Caco-2 (cell line): ENCODE measurements around the gene CARS2. TPM values are rescaled to one million over a fixed set of nuclear protein-coding genes. Genes with fewer than 3 reads are reported as not detected.

Experiments
- BruUV-seq: library from RNA; stranded (reverse); fragments of 400-500 nt; replicated peaks from 2 replicates; lab custom pipeline; 2021; lab: Mats Ljungman, UMichigan
- CTCF ChIA-PET: fragments of 300-600 bp; sonication (Branson Sonifier 250); formaldehyde crosslinking; loops from one replicate; lab custom pipeline; 2022; ENCODE audit warnings: antibody characterized with exemption; lab: Charles Lee
- POLR2A ChIA-PET: fragments of 300-600 bp; sonication (Branson Sonifier 250); formaldehyde crosslinking; loops from one replicate; lab custom pipeline; 2022; ENCODE audit warnings: antibody characterized with exemption; lab: Charles Lee
- DNase-seq, 2 experiments: peaks; one replicate each; pipeline versions ENCODE4 v3.0.0 to v3.0.0-alpha.2; 2020 to 2022
- H3K27me3 ChIP-seq: replicated peaks from 2 replicates; pipeline ENCODE4 v1.6.0; 2011; ENCODE audit warnings: low read length; ENCODE audit not compliant: control insufficient read depth, insufficient read depth
- H3K36me3 ChIP-seq: 2 replicates; pipeline ENCODE4 v1.5.1; 2011; ENCODE audit warnings: low read length; ENCODE audit not compliant: control insufficient read depth, insufficient read depth
- H3K4me1 ChIP-seq: fragments of 250-450 bp; sonication (Bioruptor Pico); 2 replicates; pipeline ENCODE4 v1.5.1; 2020; ENCODE audit warnings: mild to moderate bottlenecking
- H3K4me3 ChIP-seq: 2 replicates; pipeline ENCODE4 v1.5.1; 2011; ENCODE audit warnings: low read depth, mild to moderate bottlenecking, control low read depth, low read length
- H3K9me3 ChIP-seq: fragments of 250-450 bp; sonication (Bioruptor Pico); 2 replicates; pipeline ENCODE4 v1.5.1; 2020; ENCODE audit warnings: mild to moderate bottlenecking, moderate library complexity
- H3K27ac Mint-ChIP-seq: one replicate; pipeline ENCODE4 v1.8.0; 2022; ENCODE audit warnings: mixed read lengths; ENCODE audit not compliant: unreplicated experiment
- H3K27me3 Mint-ChIP-seq: one replicate; pipeline ENCODE4 v1.8.0; 2022; ENCODE audit warnings: mixed read lengths; ENCODE audit not compliant: insufficient read depth, unreplicated experiment
- H3K36me3 Mint-ChIP-seq: one replicate; pipeline ENCODE4 v1.8.0; 2022; ENCODE audit warnings: mild to moderate bottlenecking, mixed read lengths; ENCODE audit not compliant: insufficient read depth, unreplicated experiment
- H3K4me1 Mint-ChIP-seq: one replicate; pipeline ENCODE4 v1.8.0; 2022; ENCODE audit warnings: low read depth, mixed read lengths; ENCODE audit not compliant: unreplicated experiment
- H3K4me3 Mint-ChIP-seq: one replicate; pipeline ENCODE4 v1.8.0; 2022; ENCODE audit warnings: mild to moderate bottlenecking, moderate library complexity, mixed read lengths; ENCODE audit not compliant: unreplicated experiment
- H3K9me3 Mint-ChIP-seq: one replicate; pipeline ENCODE4 v1.8.0; 2022; ENCODE audit warnings: mixed read lengths; ENCODE audit not compliant: unreplicated experiment
- intact Hi-C: fragments of 100-400 bp; cut with micrococcal nuclease; formaldehyde crosslinking; loops from one replicate; pipeline ENCODE4 v1.10.0; 2022; ENCODE audit not compliant: unreplicated experiment
- total RNA-seq: library from RNA; stranded (reverse); gene quantifications from 2 replicates; pipeline ENCODE4 v1.2.3, GENCODE V29; 2022
- TF ChIP-seq, protein P1 (sequence below), 2 experiments: fragments of 200-600 bp in 1 of 2; IDR thresholded peaks; 1 replicate in 1 of 2; 2 replicates in 1 of 2; pipeline versions ENCODE4 v1.5.1 to v1.8.0; 2011 to 2022; ENCODE audit warnings: antibody characterized with exemption in 1 of 2, control low read depth in 1 of 2, inconsistent platforms in 1 of 2, low read depth in 1 of 2, low read length in 1 of 2, mild to moderate bottlenecking in 1 of 2, moderate library complexity in 1 of 2; ENCODE audit not compliant: insufficient read depth in 1 of 2, severe bottlenecking in 1 of 2, unreplicated experiment in 1 of 2

Gene CARS2
- total RNA-seq, 1 experiment from 2014 or later, result 63.1 TPM

DNA sequence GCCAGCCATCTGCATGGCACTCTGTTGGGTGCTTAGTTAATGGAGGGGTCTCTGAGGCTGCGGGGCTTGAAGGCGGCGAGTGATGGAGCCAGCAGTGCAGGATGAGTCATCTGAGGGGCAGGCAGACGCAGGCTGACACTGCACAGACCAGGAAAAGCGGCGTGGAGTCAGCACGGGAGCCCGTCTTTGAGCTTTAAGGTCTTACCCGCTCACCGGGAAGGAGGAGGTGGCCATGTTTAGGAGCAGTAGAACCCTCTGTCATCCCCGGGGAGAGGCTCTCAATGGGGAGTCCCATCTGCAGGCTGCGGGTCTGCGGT is 77.5 kb downstream of the CARS2 start:
- Histone ChIP-seq H3K4me1 (no peaks in the 10 kb centered on the region), H3K36me3 (peaks cover 3% of the 10 kb centered on the region), H3K9me3 (no peaks in the 10 kb centered on the region), H3K27me3 (no peaks in the 10 kb centered on the region; the same call in 1 of the 2 replicates), H3K4me3 (no peak overlapping the region)
- CTCF ChIA-PET, result no interaction called here
- Mint-ChIP-seq H3K36me3 (peaks cover 54% of the 10 kb centered on the region), H3K27ac (no peak overlapping the region), H3K9me3 (no peaks in the 10 kb centered on the region), H3K4me1 (peaks cover 12% of the 10 kb centered on the region), H3K27me3 (no peaks in the 10 kb centered on the region), H3K4me3 (no peak overlapping the region)
- intact Hi-C loops, result no loop called here
- DNase-seq, result no peak
- no TSS peak for BruUV-seq
- POLR2A ChIA-PET, result no interaction called here
- TF ChIP-seq, protein P1, sequence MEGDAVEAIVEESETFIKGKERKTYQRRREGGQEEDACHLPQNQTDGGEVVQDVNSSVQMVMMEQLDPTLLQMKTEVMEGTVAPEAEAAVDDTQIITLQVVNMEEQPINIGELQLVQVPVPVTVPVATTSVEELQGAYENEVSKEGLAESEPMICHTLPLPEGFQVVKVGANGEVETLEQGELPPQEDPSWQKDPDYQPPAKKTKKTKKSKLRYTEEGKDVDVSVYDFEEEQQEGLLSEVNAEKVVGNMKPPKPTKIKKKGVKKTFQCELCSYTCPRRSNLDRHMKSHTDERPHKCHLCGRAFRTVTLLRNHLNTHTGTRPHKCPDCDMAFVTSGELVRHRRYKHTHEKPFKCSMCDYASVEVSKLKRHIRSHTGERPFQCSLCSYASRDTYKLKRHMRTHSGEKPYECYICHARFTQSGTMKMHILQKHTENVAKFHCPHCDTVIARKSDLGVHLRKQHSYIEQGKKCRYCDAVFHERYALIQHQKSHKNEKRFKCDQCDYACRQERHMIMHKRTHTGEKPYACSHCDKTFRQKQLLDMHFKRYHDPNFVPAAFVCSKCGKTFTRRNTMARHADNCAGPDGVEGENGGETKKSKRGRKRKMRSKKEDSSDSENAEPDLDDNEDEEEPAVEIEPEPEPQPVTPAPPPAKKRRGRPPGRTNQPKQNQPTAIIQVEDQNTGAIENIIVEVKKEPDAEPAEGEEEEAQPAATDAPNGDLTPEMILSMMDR (IDR thresholded peaks at IDR 0.05; ENCODE audit: insufficient read depth in 1 of 2, low read depth in 1 of 2, low read length in 1 of 2, severe bottlenecking in 1 of 2, unreplicated experiment in 1 of 2), result no peak

DNA sequence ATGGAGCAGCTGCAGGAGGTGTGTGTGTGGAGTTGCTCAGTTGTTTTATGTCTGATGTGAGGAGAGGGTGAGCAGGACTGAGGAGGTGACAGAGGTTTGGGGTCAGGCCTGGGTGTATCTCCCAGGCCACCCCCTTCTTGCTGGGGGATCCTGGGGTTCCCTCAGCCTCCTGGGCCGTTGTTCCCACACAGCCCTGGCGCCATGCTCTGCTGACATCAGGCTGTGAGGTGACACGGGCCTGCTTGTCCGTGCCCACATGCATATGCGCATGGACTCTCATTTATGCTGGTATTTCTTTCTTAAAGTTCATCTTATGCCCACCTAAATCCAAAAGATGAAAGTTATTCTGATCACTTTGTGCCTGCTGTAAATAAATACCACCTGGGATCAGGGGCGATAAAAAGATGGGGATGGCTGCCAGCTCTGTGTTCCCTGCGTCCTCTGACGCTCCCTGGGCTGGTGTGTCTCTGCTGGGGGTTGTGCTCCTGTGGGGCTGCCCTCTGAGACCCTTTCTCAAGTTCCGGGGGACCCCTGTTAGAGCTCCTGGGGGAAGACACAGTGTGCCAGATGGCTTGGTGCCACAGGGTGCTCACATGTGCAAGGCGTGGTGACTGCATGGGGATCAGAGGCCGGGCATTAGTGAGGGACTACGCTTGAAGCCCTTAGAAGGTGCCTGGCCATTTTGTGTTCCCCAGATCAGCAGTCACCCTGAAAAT is 78.0 kb downstream of the CARS2 start:
- intact Hi-C loops, result no loop called here
- H3K36me3 ChIP-seq, result peaks cover 4% of the 10 kb centered on the region

DNA sequence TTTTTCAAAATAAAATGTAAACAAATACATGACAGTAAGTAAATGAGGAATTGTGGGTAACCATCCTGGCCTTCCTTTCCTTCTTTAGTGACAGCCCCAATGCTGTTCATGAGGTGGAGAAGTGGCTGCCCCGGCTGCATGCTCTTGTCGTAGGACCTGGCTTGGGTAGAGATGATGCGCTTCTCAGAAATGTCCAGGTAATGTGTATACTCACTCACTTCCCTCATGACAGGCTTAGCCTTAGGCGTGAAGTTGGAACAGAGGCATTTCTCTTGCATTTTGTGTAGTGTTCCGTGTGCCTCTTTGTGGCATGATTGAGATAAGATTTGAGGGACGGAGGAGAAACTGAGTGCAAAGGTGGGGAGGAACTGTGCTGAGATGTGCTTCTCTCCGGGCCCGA is 78.6 kb downstream of the CARS2 start:
- Histone ChIP-seq H3K36me3 (peaks cover 7% of the 10 kb centered on the region), H3K27me3 (no peaks in the 10 kb centered on the region; the same call in 1 of the 2 replicates), H3K4me1 (no peaks in the 10 kb centered on the region), H3K4me3 (no peak overlapping the region), H3K9me3 (no peaks in the 10 kb centered on the region)
- TF ChIP-seq, protein P1 (IDR thresholded peaks at IDR 0.05; ENCODE audit: insufficient read depth in 1 of 2, low read depth in 1 of 2, low read length in 1 of 2, severe bottlenecking in 1 of 2, unreplicated experiment in 1 of 2), result no peak
- Mint-ChIP-seq H3K4me1 (peaks cover 12% of the 10 kb centered on the region), H3K36me3 (peaks cover 57% of the 10 kb centered on the region), H3K9me3 (no peaks in the 10 kb centered on the region), H3K27me3 (no peaks in the 10 kb centered on the region), H3K4me3 (no peak overlapping the region), H3K27ac (no peak overlapping the region)
- ChIA-PET POLR2A (no interaction called here), CTCF (no interaction called here)
- no peak for DNase-seq
- intact Hi-C loops, result no loop called here
- BruUV-seq, result no TSS peak

More for the DNA sequence above, 78.0 kb downstream of the CARS2 start:
- no peak overlapping the region for H3K27ac Mint-ChIP-seq
- H3K27me3 Mint-ChIP-seq, result no peaks in the 10 kb centered on the region
- H3K36me3 Mint-ChIP-seq, result peaks cover 57% of the 10 kb centered on the region
- peaks cover 12% of the 10 kb centered on the region for H3K4me1 Mint-ChIP-seq
- CTCF ChIA-PET, result no interaction called here
- no peaks in the 10 kb centered on the region; the same call in 1 of the 2 replicates for H3K27me3 ChIP-seq
- DNase-seq, result no peak
- no TSS peak for BruUV-seq
- TF ChIP-seq, protein P1 (IDR thresholded peaks at IDR 0.05; ENCODE audit: insufficient read depth in 1 of 2, low read depth in 1 of 2, low read length in 1 of 2, severe bottlenecking in 1 of 2, unreplicated experiment in 1 of 2), result no peak
- H3K9me3 ChIP-seq, result no peaks in the 10 kb centered on the region
- H3K4me3 ChIP-seq, result no peak overlapping the region
- no peaks in the 10 kb centered on the region for H3K4me1 ChIP-seq
- H3K9me3 Mint-ChIP-seq, result no peaks in the 10 kb centered on the region
- no peak overlapping the region for H3K4me3 Mint-ChIP-seq
- POLR2A ChIA-PET, result no interaction called here
